ENCODE results near the gene MMD2.

DNA sequence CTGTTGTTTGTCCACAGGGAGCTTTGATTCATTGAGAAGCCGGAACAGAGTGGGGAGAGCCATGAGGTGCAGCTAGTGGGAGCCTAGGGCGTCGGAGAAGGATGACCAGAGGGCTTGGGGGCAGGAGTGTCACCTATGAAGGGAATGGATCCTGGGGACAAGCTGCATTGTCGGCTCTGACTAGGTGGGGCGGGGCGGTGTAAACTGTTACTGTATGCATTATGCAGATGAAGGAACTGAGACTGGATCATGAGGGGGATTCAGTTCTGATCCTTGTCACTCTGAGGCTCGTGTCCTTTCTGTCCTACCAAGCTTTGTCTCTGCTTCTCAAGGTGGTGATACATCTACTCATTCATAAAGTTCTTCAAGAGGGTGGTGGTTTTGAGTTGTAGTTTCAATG lies 39.9 kb upstream of the MMD2 start:
- TF ChIP-seq, protein P1, sequence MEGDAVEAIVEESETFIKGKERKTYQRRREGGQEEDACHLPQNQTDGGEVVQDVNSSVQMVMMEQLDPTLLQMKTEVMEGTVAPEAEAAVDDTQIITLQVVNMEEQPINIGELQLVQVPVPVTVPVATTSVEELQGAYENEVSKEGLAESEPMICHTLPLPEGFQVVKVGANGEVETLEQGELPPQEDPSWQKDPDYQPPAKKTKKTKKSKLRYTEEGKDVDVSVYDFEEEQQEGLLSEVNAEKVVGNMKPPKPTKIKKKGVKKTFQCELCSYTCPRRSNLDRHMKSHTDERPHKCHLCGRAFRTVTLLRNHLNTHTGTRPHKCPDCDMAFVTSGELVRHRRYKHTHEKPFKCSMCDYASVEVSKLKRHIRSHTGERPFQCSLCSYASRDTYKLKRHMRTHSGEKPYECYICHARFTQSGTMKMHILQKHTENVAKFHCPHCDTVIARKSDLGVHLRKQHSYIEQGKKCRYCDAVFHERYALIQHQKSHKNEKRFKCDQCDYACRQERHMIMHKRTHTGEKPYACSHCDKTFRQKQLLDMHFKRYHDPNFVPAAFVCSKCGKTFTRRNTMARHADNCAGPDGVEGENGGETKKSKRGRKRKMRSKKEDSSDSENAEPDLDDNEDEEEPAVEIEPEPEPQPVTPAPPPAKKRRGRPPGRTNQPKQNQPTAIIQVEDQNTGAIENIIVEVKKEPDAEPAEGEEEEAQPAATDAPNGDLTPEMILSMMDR (conservative IDR thresholded peaks at IDR 0.05) = no peak
- no peak for TF ChIP-seq ZFX (IDR thresholded peaks at IDR 0.05)
